GM19193 (cell line): Measurements from ENCODE around the gene IWS1.

Source experiments
- POLR2A ChIP-seq: IDR thresholded peaks from 4 replicates; pipeline ENCODE4 v1.6.1; 2011; ENCODE audit not compliant: insufficient read depth, insufficient read length; ENCODE audit errors: extremely low read depth

The IWS1 gene

DNA sequence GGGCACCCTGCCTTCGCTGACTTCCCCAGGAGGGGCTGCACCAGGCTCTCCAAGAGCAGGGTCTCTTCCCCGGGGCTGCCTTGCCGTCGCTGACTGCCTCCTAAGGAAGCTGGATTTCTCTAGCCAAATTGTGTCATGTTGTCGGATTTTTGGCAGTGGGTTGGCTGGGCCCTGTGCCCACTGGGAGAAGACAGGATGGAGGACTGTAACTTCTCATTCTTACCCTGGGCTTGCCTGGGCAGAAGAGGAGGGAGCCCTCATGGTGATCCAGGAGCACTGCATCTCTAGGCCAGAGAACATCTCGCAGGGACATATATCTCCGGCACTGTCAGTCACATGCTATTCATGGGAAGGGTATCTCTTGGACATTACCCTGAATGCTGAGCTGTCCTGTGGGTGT is 15.5 kb upstream of the IWS1 start:
- no peak for TF ChIP-seq POLR2A

DNA sequence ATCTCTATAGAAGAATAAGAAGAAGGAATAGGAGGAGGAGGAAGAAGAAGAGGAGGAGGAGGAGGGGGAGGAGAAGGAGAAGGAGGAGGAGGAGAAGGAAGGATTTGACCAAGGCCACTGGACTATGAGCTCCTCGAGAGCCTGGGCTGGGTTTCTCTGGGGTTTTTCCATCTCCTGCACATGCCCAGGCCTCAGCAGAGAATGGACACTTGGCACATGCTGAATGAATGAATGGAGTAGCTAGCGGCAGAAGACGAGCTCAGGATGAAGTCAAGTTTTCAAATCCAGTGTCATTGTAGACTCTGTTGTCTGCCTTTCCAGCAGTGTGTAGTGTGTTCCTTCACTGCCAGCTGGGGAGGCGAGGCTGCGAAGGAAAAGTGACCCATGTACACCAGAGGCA is 11.4 kb upstream of the IWS1 start:
- TF ChIP-seq POLR2A: no peak

DNA sequence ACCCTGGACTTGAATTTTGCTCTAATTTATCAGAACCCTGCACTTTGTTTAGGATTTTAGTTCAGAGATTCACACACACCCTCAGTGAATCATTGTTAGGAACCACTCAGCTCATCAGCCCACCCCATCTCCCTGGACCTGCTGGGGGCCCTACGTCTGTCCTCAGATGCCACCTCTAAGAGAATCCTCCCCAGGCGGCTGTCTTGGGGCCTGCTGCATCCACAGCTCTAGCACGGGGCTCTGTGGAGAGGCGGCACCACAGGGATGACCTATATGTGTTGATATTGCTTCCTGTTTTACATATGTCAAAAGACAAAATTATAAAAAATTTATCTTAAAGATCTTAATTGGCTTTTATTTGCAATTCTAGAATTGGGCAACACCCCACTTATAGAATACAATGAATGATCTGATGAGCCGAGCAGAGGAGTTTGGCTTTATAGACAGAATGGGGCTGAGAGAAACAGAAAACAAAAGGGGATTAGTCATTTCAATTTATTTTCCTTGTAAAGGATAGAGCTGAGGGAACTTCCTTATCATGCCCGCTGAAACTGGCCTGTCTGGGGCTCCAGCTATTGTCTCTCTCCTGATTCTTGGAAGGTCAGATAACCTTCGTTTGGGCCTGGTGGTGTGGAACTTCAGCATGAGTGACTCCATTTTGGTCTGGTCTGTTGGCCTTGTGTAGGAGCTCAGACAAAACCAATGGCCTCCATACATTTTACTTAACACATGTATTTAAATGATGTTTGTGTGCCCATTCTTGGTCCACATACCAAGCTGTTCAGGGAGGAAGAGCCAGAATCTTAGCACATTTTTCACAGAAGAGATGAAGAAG is 10.6 kb upstream of the IWS1 start:
- no peak for TF ChIP-seq POLR2A

DNA sequence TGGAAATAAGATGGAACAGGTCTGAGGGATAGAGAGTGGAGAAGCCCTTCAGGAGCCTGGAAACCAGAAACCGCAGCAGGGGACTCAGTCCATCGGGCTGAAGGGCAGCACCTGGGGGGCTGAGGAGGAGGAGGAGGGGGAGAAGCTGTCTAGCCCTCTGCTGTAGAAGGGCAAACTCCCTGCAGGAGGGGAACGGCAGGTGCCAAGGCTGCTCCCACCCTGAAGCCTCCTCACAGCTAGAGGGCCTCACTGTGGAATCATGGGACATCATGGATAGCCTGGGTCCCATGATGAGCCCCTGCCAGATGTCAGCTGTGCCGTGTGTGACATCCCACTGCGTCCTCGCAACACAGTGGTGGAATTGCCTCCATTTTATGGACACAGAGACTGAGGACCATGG is 9.6 kb upstream of the IWS1 start:
- no peak for TF ChIP-seq POLR2A

DNA sequence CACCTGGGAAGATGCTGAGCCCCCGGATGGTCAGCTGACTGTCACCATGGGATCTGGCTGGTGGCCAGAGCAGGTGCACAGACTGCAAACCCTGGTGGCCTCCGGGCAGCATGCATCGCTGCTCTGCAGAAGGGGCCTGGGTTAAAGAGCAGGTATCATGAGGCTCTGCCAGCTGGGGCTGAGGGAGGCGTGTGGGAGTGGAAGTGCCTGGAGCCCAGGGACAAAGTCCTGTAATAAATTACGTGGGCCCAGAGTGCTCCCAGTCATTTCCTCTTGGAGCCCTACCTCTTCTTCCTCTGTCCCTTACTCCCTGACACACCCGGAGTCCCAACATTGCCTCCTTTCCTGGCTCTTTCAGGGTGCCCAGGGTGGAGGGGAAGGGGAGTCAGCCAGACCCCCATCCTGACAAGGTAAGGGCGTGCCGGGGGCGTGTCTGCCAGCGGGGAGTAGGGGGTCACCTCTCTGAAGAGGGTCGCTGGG is 9.2 kb upstream of the IWS1 start, which contains the start of gene MYO7B:
MYO7B (plus strand) TSS at position 262 of the 480 bp plus-strand sequence. CDS start 24,040 bp downstream, outside the sequence.
- TF ChIP-seq POLR2A: no peak

DNA sequence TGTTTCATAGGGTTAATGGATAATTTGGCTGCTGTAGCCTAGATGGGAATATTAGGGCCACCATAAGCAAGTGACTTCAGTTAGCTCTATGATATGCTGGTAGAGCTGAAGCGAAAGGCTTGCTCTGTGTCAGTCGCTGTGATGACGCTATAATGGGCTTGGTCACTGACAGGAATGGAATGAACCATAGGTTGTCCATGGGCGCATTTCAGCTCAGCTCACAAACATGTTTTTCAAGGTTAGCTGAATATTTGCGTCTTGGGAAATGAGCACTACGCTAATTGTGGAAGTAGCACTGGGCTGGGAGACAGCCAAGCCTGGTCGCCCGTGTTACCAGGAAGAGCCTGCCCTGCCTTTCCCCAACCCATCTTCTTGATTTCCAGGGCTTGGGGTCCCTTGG is 6.0 kb upstream of the IWS1 start:
- no peak for TF ChIP-seq POLR2A

DNA sequence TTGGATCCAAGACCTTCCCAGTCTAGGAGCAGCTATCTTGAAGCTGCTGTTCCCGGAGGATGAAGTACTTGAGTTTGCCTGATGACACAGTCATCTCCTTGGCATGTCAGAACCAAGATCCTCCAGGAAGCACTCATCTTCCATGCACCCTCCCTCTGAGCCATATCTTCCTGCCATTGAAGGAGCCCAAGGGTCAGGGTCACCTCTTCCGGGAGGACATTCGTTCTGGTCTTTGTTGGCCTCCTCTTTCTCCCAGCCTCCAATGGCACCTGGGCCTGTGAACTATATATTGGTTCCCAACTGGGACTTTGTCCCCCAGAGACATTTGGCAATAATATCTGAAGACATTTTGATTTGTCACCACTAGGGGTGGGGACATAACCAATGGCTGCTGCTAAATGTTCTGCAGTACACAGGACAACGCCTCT is 4.9 kb upstream of the IWS1 start:
- no peak for TF ChIP-seq POLR2A

DNA sequence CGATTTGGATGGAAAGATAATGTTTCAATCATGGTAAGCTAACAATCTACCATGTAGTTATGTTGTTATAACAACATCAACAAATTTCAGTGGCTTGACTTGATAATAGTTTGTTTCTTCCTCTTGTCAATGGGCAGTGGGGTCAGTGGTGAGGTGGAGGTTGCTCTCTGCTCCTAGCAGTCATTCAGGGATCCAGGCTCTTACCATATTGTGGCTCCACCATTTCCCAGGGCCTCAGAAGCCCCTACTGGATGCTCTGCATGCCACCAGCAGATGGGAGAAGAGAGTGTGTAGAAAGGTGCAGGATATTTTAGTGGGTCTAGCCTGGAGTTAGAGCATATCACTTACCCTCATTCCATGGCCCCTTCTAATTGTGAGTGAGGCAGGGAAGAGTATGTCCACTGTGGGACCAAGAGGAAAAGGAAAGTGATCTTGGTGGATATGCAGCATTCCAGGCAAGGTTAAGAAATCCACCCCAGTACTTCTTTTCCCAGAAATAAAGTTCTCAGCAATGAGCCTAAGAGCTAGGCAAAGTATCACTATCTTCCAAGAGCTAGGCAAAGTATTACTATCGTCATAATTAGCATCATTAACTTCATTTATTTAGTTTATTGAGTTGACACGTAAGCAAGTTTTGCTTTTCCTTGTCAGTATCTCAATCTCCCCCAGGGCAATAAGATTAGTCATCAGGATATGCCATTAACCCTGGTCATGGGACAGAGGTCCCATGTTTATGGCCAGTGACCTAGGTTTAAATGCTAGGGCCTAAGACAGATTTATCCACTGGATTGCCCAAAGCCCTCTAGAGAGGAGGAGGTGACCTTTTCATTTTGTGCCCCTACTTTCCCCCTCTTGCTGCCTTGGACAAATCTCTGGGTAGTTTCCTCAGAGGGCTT is 4.2 kb upstream of the IWS1 start:
- no peak for TF ChIP-seq POLR2A

DNA sequence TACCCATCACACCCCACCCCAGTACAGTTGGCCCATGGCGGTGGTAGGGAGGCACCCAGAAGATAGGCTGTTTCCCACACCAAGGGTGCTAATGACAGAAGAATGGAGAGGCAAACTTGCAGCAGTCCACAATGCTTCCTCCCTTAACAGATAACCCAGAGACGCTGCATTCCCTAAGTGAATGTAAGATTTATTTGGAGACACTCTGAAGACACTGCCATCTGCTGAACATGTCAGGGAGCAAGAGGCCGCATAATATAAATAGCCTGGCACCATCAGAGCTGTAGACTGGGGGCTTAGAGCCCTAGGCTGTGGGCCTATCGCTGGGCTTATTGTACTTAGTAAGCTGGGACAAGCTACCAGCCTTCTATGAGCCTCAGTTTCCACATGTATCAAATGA is 2.2 kb upstream of the IWS1 start:
- no peak for TF ChIP-seq POLR2A

DNA sequence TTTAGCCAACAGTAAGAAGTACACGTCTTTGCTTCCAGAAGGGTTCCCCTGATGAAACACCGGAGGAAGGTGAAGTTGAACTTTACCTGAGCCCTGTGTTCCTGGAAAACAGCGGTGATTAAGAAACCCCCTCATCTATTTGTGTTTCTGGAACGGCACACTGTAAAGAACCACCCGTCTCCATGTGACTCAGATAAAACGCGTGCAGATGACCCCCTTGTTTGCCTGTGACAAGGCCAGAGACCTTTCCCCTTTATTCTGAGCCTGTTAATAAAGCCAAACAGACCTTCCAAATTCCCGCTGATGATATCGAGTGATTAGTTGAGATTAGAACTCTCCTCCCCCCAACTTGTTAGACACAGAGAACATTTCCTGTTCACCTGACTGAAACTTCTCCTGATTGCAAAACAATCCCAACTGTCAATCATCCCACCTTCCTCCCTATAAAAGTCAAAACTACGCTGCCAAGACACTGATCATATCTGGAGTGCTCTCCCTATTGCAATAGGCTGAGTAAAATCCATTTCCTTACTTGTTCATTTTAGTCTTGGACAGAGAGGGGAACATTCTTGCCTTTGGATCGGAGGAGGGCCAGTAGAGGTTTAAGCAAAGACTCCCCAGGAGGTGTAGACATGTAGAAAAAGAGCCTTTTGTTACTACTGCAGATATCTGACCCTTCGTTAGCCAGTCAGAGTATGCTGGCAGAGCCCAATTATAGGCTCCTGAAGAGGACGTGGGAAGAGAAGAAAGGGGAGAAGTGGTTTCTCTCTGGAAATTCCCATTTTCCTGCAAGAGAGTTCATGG is 914 bp upstream of the IWS1 start:
- no peak for TF ChIP-seq POLR2A

DNA sequence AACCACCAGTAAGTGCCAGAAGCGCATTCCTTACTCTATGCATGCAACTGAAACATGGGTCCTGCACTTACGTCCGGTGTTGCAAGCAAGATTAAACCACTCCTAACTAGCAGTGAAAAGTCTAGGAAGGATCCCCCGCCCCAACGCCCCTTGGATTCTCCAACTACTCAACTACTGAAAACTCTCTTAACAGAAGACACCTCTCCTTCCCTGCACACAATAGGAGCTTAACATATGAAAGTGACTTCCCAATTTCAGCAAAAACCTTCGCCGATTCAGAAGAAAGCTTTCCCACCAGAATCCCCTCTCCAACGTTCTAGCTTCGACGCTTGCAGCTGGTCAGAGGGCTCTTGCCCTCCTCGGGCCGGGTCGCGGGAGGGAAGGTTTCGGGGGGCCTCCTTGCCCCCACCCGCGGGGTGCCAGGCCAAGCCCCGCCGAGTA is 578 bp downstream of the IWS1 start:
- TF ChIP-seq POLR2A: no peak

DNA sequence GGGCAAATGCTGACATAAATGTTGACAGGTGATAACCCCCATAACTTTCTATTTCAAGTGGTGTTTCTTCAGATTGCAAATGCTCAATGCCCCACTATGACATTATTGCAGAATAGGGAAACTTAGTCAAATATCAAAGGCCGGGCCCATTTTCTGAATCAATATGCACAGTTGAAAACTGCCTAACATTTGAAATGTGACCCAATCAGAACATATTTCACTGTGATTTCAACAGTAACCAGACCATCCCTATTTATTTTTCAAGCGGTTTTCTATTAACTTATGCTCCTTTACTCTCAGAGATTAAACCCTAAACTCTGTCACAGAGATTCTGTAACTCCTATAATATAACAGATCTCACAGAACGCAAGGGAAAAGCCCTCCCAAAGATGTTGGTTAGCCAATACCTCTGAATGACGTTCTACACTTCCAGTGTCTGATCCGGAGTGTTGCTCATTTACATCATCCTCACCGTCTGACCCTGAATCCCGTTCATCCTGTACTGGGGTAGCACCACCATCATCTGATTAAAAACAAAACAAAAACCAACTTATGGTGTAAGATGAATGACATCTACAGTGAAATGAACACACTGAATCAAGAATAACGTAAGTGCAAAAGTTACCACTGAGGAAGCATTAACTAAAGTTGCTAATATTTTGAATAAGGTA is 2.9 kb downstream of the IWS1 start:
- no peak for TF ChIP-seq POLR2A

DNA sequence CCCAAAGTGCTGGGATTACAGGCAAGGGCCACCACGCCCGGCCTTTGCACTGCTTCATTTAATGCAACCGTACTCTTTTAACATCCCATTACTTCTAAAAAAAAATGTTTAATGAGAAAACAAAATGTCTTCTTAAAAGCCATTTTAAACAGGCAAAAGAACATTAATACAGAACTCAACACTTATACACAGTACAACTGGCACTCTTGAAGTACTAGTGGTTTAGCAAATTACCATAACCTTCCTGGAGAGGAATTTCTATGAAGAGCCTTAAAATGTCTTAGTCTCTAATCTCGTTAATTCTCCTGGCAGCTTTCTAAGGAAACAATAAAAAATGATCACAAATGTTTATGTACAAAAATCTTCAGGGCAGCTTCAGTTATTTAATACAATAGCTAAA is 5.9 kb downstream of the IWS1 start:
- TF ChIP-seq POLR2A: no peak

DNA sequence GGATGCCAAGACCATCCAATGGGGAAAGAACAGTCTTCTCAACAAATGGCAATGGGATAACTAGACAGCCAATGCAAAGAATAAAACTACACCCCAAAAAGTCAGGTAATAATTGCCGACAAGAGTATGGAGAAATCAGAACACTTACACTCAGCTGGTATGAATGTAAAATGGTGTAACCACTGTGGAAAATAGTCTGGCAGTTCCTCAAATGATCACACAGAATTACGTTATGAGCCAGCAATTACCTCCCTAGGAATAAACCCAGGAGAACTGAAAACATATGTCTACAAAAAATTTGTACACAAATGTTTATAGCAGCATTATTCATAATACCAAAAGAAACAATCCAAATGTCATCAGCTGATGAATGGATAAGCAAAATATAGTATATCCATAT is 8.8 kb downstream of the IWS1 start:
- no peak for TF ChIP-seq POLR2A
